ENCODE measurements around the gene TMC5.

- TF ChIP-seq CTCF (conservative IDR thresholded peaks at IDR 0.05) (no peak), EZH2 (IDR thresholded peaks at IDR 0.05; ENCODE audit: low read depth) (no peak)
These were observed 28.7 kb downstream of the TMC5 start for GRCh38 chr16:19446300-19446846.
